SJSA1 (cell line): Measurements from ENCODE around the gene S100A11. TPM values are rescaled to one million over a fixed set of nuclear protein-coding genes. Genes with fewer than 3 reads are reported as not detected.

Experiments
- DNase-seq, 2 experiments: peaks; one replicate each; pipeline ENCODE4 v3.0.0-alpha.2; 2015 to 2020; ENCODE audit warnings: low spot score in 2 of 2, low read depth in 1 of 2
- H3K27ac ChIP-seq: fragments of 250-450 bp; sonication (Bioruptor Pico); 2 replicates; pipeline ENCODE4 v1.5.1; 2020; ENCODE audit warnings: mild to moderate bottlenecking, moderate library complexity
- H3K27me3 ChIP-seq: fragments of 250-450 bp; sonication (Bioruptor Pico); replicated peaks from 2 replicates; pipeline ENCODE4 v1.5.1; 2020; ENCODE audit warnings: mild to moderate bottlenecking, moderate library complexity
- H3K36me3 ChIP-seq: fragments of 250-450 bp; sonication (Bioruptor Pico); 2 replicates; pipeline ENCODE4 v1.5.1; 2020; ENCODE audit warnings: mild to moderate bottlenecking
- H3K4me1 ChIP-seq: fragments of 250-450 bp; sonication (Bioruptor Pico); replicated peaks from 2 replicates; pipeline ENCODE4 v1.6.1; 2021; ENCODE audit warnings: mild to moderate bottlenecking
- H3K4me3 ChIP-seq: fragments of 250-450 bp; sonication (Bioruptor Pico); 2 replicates; pipeline ENCODE4 v1.5.1; 2020; ENCODE audit warnings: mild to moderate bottlenecking
- H3K9me3 ChIP-seq: fragments of 250-450 bp; sonication (Bioruptor Pico); replicated peaks from 2 replicates; pipeline ENCODE4 v1.5.1; 2020; ENCODE audit warnings: mild to moderate bottlenecking
- total RNA-seq: library from RNA; depleted of rRNA; stranded (reverse); fragments of >200 nt; shearing (Covaris generic); gene quantifications from 2 replicates; pipeline ENCODE4 v1.2.3, GENCODE V29; 2014

Gene S100A11
- total RNA-seq, 1 experiment from 2014 or later: 284 TPM

- H3K4me1 ChIP-seq: peaks cover 66% of the 10 kb centered on the region
- peak overlapping the region; percentile 97 for H3K27ac ChIP-seq
- no peaks in the 10 kb centered on the region for H3K27me3 ChIP-seq
- H3K36me3 ChIP-seq: peaks cover 26% of the 10 kb centered on the region
- DNase-seq: peak; percentile 94 to 97
- H3K9me3 ChIP-seq: no peaks in the 10 kb centered on the region
- peak overlapping the region; percentile 85 for H3K4me3 ChIP-seq
These were observed 44.3 kb downstream of the S100A11 start for GRCh38 chr1:151992303-151993083.

- Histone ChIP-seq H3K36me3 (peaks cover 27% of the 10 kb centered on the region), H3K27me3 (no peaks in the 10 kb centered on the region), H3K4me1 (peaks cover 73% of the 10 kb centered on the region), H3K4me3 (peak overlapping the region; percentile 85), H3K27ac (peak overlapping the region; percentile 97), H3K9me3 (no peaks in the 10 kb centered on the region)
- DNase-seq: peak in 1 of 2 experiments; percentile 52
These were observed 45.0 kb downstream of the S100A11 start for GRCh38 chr1:151991663-151992302.

- Histone ChIP-seq H3K9me3 (no peaks in the 10 kb centered on the region), H3K36me3 (peaks cover 33% of the 10 kb centered on the region), H3K4me1 (peaks cover 79% of the 10 kb centered on the region), H3K4me3 (peak overlapping the region; percentile 85), H3K27me3 (no peaks in the 10 kb centered on the region), H3K27ac (peak overlapping the region; percentile 97)
- peak; percentile 83 to 86 for DNase-seq
These were observed 46.0 kb downstream of the S100A11 start for GRCh38 chr1:151990856-151991198.

GRCh38 chr1:151990058-151990855 is 46.5 kb downstream of the S100A11 start:
- no peak for DNase-seq
- H3K36me3 ChIP-seq: peaks cover 39% of the 10 kb centered on the region
- H3K27ac ChIP-seq: peak overlapping the region; percentile 97
- H3K4me1 ChIP-seq: peaks cover 78% of the 10 kb centered on the region
- H3K4me3 ChIP-seq: no peak overlapping the region
- no peaks in the 10 kb centered on the region for H3K27me3 ChIP-seq
- no peaks in the 10 kb centered on the region for H3K9me3 ChIP-seq

GRCh38 chr1:151989211-151989862 is 47.5 kb downstream of the S100A11 start:
- peaks cover 76% of the 10 kb centered on the region for H3K4me1 ChIP-seq
- peaks cover 48% of the 10 kb centered on the region for H3K36me3 ChIP-seq
- peak; percentile 90 for DNase-seq

GRCh38 chr1:151988405-151988923 is 48.3 kb downstream of the S100A11 start:
- no peaks in the 10 kb centered on the region for H3K9me3 ChIP-seq
- peaks cover 55% of the 10 kb centered on the region for H3K36me3 ChIP-seq
- peak overlapping the region; percentile 97 for H3K27ac ChIP-seq
- peak overlapping the region; percentile 1; the same call in 1 of the 2 replicates for H3K4me3 ChIP-seq
- H3K27me3 ChIP-seq: no peaks in the 10 kb centered on the region
- peak; percentile 84 to 94 for DNase-seq
- peaks cover 71% of the 10 kb centered on the region for H3K4me1 ChIP-seq

More at GRCh38 chr1:151989211-151989862, 47.5 kb downstream of the S100A11 start:
- Histone ChIP-seq H3K27me3 (no peaks in the 10 kb centered on the region), H3K4me3 (peak overlapping the region; percentile 1; the same call in 1 of the 2 replicates), H3K9me3 (no peaks in the 10 kb centered on the region), H3K27ac (peak overlapping the region; percentile 97)

- peak overlapping the region; percentile 97 for H3K27ac ChIP-seq
- peaks cover 62% of the 10 kb centered on the region for H3K36me3 ChIP-seq
- peak in 1 of 2 experiments; percentile 77 for DNase-seq
These were observed 50.2 kb downstream of the S100A11 start for GRCh38 chr1:151986501-151987190.

GRCh38 chr1:151985768-151986167 is 51.0 kb downstream of the S100A11 start:
- Histone ChIP-seq H3K4me3 (no peak overlapping the region), H3K27me3 (no peaks in the 10 kb centered on the region), H3K4me1 (peaks cover 65% of the 10 kb centered on the region), H3K27ac (peak overlapping the region; percentile 97), H3K36me3 (peaks cover 71% of the 10 kb centered on the region), H3K9me3 (no peaks in the 10 kb centered on the region)
- DNase-seq: no peak

More at GRCh38 chr1:151986501-151987190, 50.2 kb downstream of the S100A11 start:
- no peak overlapping the region for H3K4me3 ChIP-seq
- no peaks in the 10 kb centered on the region for H3K27me3 ChIP-seq
- H3K4me1 ChIP-seq: peaks cover 66% of the 10 kb centered on the region
- no peaks in the 10 kb centered on the region for H3K9me3 ChIP-seq

- H3K36me3 ChIP-seq: peaks cover 73% of the 10 kb centered on the region
- peaks cover 65% of the 10 kb centered on the region for H3K4me1 ChIP-seq
- no peak for DNase-seq
These were observed 51.5 kb downstream of the S100A11 start for GRCh38 chr1:151985270-151985669.

GRCh38 chr1:151984313-151984956 is 52.4 kb downstream of the S100A11 start:
- H3K4me1 ChIP-seq: peaks cover 57% of the 10 kb centered on the region
- peaks cover 76% of the 10 kb centered on the region for H3K36me3 ChIP-seq
- H3K27ac ChIP-seq: no peak overlapping the region
- DNase-seq: no peak
- H3K4me3 ChIP-seq: no peak overlapping the region
- no peaks in the 10 kb centered on the region for H3K9me3 ChIP-seq
- no peaks in the 10 kb centered on the region for H3K27me3 ChIP-seq

More at GRCh38 chr1:151985270-151985669, 51.5 kb downstream of the S100A11 start:
- Histone ChIP-seq H3K27me3 (no peaks in the 10 kb centered on the region), H3K9me3 (no peaks in the 10 kb centered on the region), H3K4me3 (no peak overlapping the region), H3K27ac (peak overlapping the region; percentile 97; the same call in 1 of the 2 replicates)
